NCI-H524 treated with DMSO at 0.1 percent for 48 hours (cell line): ENCODE results near the gene RAD51AP2.

ENCODE experiments used
- DNase-seq: peaks from one replicate; lab custom pipeline; 2025; lab: John Stamatoyannopoulos, UW

RAD51AP2 gene

DNA sequence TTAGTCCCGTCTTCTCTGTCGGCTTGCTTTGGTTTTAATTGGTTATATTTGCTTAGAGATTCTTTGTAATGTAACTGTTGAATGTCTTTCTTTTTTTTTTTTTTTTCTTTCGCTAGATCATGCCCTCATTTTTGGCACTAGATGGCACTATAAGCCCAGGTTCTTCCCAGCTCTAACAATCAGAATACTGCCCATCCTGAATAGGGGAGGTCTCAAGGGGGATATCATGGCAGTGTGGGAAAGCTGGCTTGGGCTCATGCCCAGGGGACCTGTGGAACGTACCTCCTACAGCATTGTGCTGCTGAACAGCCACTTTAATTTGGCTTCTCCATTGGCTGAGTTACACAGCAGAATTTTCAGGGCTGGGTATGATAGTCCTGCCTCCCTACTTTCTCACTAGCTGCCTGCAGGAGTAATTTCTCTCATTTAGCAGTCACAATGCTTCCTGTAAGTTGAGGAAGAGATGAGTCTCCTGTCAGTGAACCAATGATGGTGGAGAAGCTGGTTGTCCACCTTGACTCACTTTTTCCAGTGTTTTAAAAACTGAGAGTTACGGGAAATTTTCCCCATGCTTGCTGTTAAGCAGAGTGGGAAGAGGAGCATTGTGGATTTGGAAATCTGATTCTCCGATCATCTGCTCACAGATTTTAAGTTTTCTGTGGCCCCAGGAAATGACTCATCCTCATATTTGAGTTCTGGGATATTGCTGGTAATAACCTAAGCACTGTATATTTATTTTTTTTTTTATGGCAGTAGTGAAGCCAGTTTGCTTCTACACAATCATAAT, 47.2 kb downstream of the RAD51AP2 start:
- DNase-seq: no peak

GRCh38 chr2:17461087-17461475, 57.2 kb downstream of the RAD51AP2 start:
- no peak for DNase-seq
